ENCODE data around the gene IGLL1.
"Not testable (repeated sequence)": the region's sequence is repeated elsewhere in the genome, so short reads cannot be mapped to it uniquely, and the experiment has no call there.

IGLL1 gene

GRCh38 chr22:23562186-23562585, 17.9 kb downstream of the IGLL1 start:
- DNase-seq (ENCODE audit: low read depth), result no peak

DNA sequence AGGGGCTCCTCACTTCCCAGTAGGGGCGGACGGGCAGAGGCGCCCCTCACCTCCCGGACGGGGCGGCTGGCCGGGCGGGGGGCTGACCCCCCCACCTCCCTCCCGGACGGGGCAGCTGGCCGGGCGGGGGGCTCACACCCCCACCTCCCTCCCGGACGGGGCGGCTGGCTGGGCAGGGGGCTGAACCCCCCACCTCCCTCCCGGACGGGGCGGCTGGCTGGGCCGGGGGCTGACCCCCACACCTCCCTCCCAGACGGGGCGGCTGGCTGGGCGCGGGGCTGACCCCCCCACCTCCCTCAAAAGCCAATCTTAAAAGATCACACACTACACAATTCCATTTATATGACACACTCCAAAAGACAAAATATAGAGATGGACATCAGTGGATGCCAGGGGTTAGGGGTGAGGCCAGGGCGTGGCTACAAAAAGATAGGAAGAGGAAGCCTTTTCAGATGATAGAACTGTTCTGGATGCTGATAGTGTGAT, 19.0 kb downstream of the IGLL1 start:
- DNase-seq (ENCODE audit: low read depth), result not testable (repeated sequence)

GRCh38 chr22:23560215-23560614, 19.9 kb downstream of the IGLL1 start:
- not testable (repeated sequence) for DNase-seq (ENCODE audit: low read depth)

DNA sequence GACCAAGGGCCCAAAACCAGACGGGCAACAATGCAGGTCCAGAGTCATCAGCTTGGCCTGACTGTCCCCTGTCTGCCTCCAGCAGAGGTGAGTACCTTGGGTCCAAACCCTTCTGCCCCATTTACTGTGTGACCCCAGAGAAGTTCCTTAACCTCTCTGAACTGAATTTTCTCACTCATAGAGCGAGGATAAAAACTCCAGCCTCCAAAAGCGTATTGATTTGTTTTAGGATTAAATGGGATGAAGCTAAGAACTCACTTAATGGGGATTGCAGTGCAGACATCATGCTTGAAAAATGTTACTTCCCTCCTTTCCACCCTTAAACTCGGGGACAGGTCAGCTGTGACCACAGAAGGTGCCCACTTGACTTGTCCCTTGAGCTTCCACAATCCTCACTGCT, 22.6 kb downstream of the IGLL1 start:
- DNase-seq (ENCODE audit: low read depth), result no peak

GRCh38 chr22:23557036-23557435, 23.1 kb downstream of the IGLL1 start:
- no peak for DNase-seq (ENCODE audit: low read depth)

DNA sequence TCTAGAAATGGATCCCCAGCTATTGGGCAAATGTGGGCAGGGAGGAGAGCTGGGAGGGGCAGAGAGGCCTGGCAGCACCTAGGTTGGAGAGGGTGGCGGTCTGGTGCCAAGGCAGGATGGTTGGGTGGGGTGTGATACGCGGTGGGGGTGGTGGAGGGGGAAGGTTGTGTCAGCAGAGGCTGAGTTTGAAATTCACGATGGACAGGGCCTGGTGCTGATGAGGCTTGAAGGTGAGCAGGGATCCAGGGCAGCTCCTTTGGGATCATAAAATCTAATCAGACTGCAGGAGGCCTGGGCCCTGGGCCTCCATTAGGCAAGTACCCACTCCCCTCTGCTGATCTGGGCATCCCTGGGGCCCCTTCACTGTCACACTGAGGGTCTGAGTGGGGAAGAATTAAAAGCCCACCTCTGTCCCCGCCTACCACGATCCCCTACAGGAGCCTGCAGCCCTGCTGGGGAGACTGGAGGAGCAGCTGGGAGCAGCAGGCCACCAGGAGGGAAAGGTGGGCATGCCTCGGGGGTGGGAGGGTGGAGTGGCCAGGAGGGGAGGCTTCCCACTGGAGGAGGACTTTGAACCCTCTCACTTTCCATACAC, 24.0 kb downstream of the IGLL1 start:
- DNase-seq (ENCODE audit: low read depth), result no peak

DNA sequence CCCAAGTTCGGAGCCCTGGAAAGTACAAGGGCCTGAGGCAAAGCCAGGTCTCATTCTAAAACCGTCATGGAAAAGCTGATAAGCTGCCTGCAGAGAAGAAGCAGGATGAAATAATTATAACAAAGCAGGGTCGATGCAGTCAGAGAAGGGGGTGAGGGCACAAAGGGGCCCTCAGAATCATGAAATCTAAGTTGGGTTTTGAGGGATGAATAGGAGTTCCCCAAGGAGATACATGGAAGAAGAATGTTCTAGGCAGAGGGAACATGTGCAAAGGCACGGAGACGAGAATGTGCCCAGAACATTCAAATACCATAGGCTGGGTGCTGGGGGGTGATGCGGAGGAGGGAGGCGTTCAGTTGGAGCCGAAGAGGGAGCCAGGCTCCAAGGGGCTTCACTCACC, 25.0 kb downstream of the IGLL1 start:
- DNase-seq (ENCODE audit: low read depth), result no peak

GRCh38 chr22:23553924-23554870, 25.9 kb downstream of the IGLL1 start:
- DNase-seq (ENCODE audit: low read depth), result no peak

DNA sequence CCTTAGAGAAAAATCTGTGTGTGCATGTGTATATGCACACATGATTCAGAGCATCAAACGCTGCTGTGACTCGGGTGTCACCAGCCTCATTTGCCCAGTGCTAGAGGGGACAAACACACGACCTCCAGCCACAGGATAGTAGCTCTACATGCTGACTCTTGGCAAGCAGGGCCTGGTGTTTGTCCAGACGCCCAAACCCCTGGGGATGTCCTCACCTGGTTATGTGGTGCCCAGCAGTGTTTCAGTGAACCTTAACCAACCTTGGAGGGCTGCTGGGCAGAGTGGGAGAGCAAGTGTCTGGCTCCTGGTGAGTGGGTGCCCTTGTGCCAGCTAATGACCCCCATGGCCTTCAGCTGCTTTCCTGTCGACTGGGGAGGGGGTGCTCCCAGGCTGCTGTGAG, 26.7 kb downstream of the IGLL1 start:
- no peak for DNase-seq (ENCODE audit: low read depth)

DNA sequence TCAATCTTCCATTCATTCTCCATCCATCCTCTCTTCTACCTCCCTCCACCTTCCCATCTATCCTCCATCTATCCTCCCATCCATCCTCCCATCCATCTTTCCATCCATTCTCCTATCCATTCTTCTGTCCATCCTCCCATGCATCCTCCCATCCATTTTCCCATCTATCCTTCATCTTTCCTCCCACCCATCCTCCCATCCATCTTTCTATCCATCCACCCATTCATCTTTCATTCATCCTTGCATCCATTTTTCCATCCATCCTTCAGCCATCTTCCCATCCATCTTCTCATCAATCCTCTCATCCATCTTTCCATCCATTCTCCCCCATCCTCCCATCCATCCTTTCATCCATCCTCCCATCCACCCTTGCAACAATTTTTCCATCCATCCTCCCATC, 27.5 kb downstream of the IGLL1 start:
- no peak for DNase-seq (ENCODE audit: low read depth)

DNA sequence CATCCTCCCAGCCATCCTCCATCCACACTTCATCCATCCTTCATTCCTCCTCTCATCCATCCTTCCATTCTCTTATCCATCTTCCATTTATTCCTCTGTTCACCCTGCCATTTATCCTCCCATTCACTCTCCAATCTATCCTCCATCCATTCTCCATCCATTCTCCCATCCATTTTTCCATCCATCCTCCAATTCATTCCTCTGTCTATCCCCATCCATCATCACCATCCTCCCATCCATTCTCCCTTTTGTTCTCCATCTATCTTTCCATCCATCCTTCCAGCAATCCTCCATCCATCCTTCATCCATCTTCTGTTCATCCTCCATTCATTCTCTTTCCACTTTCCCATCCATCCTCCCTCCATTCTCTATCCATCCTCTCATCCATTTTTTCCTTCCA, 28.7 kb downstream of the IGLL1 start:
- DNase-seq (ENCODE audit: low read depth), result no peak

DNA sequence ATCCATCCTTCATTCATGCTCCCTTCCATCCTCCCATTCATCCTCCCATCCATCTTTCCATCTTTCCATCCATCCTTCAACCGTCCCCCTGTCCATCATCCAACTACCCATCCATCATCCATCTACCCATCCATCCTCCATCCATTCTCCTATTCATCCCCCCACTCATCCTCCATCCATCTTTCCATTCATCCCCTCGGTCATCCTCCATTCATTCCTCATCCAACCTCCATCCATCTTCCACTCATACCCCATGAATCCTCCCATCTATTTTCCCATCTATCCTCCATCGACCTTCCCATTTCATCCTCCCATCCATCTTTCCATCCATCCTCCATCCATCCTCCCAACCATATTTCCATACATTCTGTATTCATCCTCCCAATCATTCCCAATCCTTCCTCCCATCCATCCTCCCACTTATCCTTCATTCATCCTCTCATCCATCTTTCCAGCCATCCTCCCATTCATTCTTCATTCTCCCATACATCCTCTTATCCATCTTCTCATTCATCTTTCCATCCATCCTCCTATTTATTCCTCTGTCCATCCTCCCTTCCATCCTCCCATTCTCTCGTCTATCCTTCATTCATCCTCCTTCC, 29.9 kb downstream of the IGLL1 start:
- no peak for DNase-seq (ENCODE audit: low read depth)

DNA sequence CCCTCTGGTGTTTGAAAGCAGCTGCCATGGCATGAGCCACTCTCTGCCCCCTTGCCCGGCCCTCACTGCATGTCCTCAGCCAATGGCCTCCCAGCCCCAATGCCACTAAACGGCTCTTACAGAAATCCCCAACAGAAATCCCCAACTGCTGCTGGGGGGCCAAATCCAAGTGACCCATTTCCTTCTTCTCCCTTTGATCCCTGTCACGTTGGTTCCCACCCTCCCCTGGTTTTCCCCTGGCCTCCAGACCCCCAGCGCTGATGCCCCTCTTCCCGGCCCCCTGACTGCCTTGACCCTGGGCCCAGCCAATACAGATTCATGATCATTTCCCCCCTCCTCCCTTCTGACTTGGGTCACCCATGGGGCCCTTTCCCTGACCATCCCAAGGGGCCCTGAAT, 30.9 kb downstream of the IGLL1 start:
- DNase-seq (ENCODE audit: low read depth), result no peak

DNA sequence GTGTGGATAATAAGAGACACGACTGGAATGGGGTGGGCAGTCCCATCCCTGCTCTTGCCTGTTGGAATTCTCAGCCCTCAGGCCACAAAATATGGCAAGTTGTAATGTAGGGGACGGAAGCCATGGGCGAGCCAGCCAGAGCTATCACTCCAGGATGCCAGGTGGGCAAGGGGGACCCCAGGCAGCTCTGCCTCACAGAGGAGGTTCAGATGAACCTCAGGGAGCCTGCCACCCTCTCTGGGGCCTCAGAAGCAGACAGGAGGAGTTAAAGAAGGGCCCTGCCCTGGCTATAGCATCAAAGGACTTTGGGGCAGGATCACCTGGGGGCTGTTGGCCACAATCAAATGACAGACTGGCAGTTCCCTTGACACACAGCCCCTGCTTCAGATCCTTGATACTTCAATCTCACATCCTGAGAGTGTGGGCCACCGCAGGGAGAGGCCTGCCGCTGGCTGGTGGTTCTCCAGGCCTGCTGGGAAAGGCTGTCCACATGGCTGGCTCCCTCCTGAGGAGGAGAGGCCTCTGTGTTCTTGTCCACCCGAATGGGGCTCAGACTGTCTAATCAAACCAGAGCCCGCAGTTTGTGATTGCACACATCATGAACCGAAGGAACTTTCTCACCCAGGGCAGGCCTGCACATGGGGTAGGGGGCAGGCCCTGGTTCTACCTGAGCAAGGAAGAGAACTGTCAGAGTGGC, 31.4 kb downstream of the IGLL1 start:
- DNase-seq (ENCODE audit: low read depth), result no peak

GRCh38 chr22:23547818-23548500, 32.1 kb downstream of the IGLL1 start:
- DNase-seq (ENCODE audit: low read depth), result no peak

GRCh38 chr22:23547382-23547781, 32.7 kb downstream of the IGLL1 start:
- not testable (repeated sequence) for DNase-seq (ENCODE audit: low read depth)

- DNase-seq (ENCODE audit: low read depth), result no peak
Observed at GRCh38 chr22:23544852-23545251, 35.2 kb downstream of the IGLL1 start.

DNA sequence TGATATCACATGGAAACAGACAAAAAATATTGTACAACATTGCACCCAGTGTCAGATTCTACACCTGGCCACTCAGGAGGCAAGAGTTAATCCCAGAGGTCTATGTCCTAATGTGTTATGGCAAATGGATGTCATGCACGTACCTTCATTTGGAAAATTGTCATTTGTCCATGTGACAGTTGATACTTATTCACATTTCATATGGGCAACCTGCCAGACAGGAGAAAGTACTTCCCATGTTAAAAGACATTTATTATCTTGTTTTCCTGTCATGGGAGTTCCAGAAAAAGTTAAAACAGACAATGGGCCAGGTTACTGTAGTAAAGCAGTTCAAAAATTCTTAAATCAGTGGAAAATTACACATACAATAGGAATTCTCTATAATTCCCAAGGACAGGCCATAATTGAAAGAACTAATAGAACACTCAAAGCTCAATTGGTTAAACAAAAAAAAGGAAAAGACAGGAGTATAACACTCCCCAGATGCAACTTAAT, 36.5 kb downstream of the IGLL1 start:
- not testable (repeated sequence) for DNase-seq (ENCODE audit: low read depth)

GRCh38 chr22:23542933-23543332, 37.2 kb downstream of the IGLL1 start:
- no peak for DNase-seq (ENCODE audit: low read depth)

DNA sequence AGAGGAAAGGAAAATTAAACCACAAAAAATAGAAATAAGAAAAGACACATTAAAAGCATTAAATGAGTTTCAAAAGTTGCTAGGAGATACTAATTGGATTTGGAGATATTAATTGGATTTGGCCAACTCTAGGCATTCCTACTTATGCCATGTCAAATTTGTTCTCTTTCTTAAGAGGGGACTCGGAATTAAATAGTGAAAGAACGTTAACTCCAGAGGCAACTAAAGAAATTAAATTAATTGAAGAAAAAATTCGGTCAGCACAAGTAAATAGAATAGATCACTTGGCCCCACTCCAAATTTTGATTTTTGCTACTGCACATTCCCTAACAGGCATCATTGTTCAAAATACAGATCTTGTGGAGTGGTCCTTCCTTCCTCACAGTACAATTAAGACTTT, 37.7 kb downstream of the IGLL1 start:
- DNase-seq (ENCODE audit: low read depth), result not testable (repeated sequence)

DNA sequence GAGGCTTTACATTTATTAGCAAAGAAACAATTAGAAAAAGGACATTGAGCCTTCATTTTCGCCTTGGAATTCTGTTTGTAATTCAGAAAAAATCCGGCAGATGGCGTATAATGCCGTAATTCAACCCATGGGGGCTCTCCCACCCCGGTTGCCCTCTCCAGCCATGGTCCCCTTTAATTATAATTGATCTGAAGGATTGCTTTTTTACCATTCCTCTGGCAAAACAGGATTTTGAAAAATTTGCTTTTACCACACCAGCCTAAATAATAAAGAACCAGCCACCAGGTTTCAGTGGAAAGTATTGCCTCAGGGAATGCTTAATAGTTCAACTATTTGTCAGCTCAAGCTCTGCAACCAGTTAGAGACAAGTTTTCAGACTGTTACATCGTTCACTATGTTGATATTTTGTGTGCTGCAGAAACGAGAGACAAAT, 38.2 kb downstream of the IGLL1 start:
- not testable (repeated sequence) for DNase-seq (ENCODE audit: low read depth)

Measured in stimulated activated CD8-positive, alpha-beta memory T cell treated with anti-CD3 and anti-CD28 coated beads, Interleukin-15, amount 100 ng/mL, for 24 hours (primary cell).